H9 (cell line): ENCODE data around the gene VPS33A. TPM values are rescaled to one million over a fixed set of nuclear protein-coding genes. Genes with fewer than 3 reads are reported as not detected.

Experiments used
- DNase-seq: peaks from one replicate; pipeline ENCODE4 v3.0.0-alpha.2; 2017
- H2AFZ ChIP-seq: one replicate; pipeline ENCODE4 v1.6.1; 2013; ENCODE audit warnings: mild to moderate bottlenecking, low read length, control low read depth, moderate library complexity
- H2AK5ac ChIP-seq: 2 replicates; pipeline ENCODE4 v1.6.1; 2013; ENCODE audit warnings: low read length, control low read depth, mixed read lengths; ENCODE audit not compliant: insufficient read length
- H2BK120ac ChIP-seq: one replicate; pipeline ENCODE4 v1.6.1; 2013; ENCODE audit warnings: low read depth, mild to moderate bottlenecking, low read length, control low read depth, inconsistent platforms; ENCODE audit not compliant: poor library complexity, severe bottlenecking
- H2BK12ac ChIP-seq: 2 replicates; pipeline ENCODE4 v1.6.1; 2013; ENCODE audit warnings: low read length, control low read depth, mixed read lengths, low read depth; ENCODE audit not compliant: insufficient read length
- H2BK15ac ChIP-seq: 2 replicates; pipeline ENCODE4 v1.6.1; 2013; ENCODE audit warnings: low read depth, low read length, control low read depth
- H2BK20ac ChIP-seq: one replicate; pipeline ENCODE4 v1.6.1; 2013; ENCODE audit warnings: low read depth, mild to moderate bottlenecking, low read length, control low read depth, inconsistent platforms; ENCODE audit not compliant: poor library complexity, severe bottlenecking
- H2BK5ac ChIP-seq: 2 replicates; pipeline ENCODE4 v1.6.1; 2013; ENCODE audit warnings: low read length, control low read depth, mixed read lengths; ENCODE audit not compliant: insufficient read length
- H3K14ac ChIP-seq: 2 replicates; pipeline ENCODE4 v1.6.1; 2013; ENCODE audit warnings: low read length, control low read depth; ENCODE audit not compliant: insufficient read depth
- H3K18ac ChIP-seq: 2 replicates; pipeline ENCODE4 v1.6.1; 2013; ENCODE audit warnings: low read depth, mild to moderate bottlenecking, mixed read lengths, low read length, control low read depth; ENCODE audit not compliant: insufficient read length
- H3K23ac ChIP-seq: 2 replicates; pipeline ENCODE4 v1.6.1; 2013; ENCODE audit warnings: low read length, control low read depth, mixed read lengths, low read depth; ENCODE audit not compliant: insufficient read length
- H3K23me2 ChIP-seq: 2 replicates; pipeline ENCODE4 v1.6.1; 2013; ENCODE audit warnings: low read depth, mild to moderate bottlenecking, mixed read lengths, low read length, control low read depth; ENCODE audit not compliant: insufficient read length, poor library complexity, severe bottlenecking
- H3K27ac ChIP-seq: 2 replicates; pipeline ENCODE4 v1.5.1; 2013; ENCODE audit warnings: low read length, control low read depth, mixed read lengths, low read depth; ENCODE audit not compliant: insufficient read length
- H3K27me3 ChIP-seq: 2 replicates; pipeline ENCODE4 v1.6.1; 2013; ENCODE audit warnings: low read length, control low read depth, inconsistent platforms; ENCODE audit not compliant: insufficient read depth
- H3K4ac ChIP-seq: 2 replicates; pipeline ENCODE4 v1.6.1; 2013; ENCODE audit warnings: low read depth, mild to moderate bottlenecking, control low read depth, inconsistent platforms, low read length, moderate library complexity
- H3K4me1 ChIP-seq: 2 replicates; pipeline ENCODE4 v1.6.1; 2013; ENCODE audit warnings: low read length, control low read depth, inconsistent platforms; ENCODE audit not compliant: insufficient read depth
- H3K4me2 ChIP-seq: 2 replicates; pipeline ENCODE4 v1.6.1; 2013; ENCODE audit warnings: low read length, control low read depth, mixed read lengths; ENCODE audit not compliant: insufficient read length, insufficient read depth
- H3K56ac ChIP-seq: 2 replicates; pipeline ENCODE4 v1.6.1; 2013; ENCODE audit warnings: low read depth, mild to moderate bottlenecking, mixed read lengths, low read length, control low read depth; ENCODE audit not compliant: insufficient read length
- H3K79me1 ChIP-seq: 2 replicates; pipeline ENCODE4 v1.6.1; 2013; ENCODE audit warnings: low read depth, mild to moderate bottlenecking, moderate library complexity, low read length, control low read depth, inconsistent platforms; ENCODE audit not compliant: insufficient read depth, poor library complexity, severe bottlenecking
- H3K79me2 ChIP-seq: 2 replicates; pipeline ENCODE4 v1.6.1; 2013; ENCODE audit warnings: low read length, control low read depth, inconsistent platforms; ENCODE audit not compliant: insufficient read depth
- H3K9ac ChIP-seq: 2 replicates; pipeline ENCODE4 v1.6.1; 2013; ENCODE audit warnings: low read length, control low read depth, mixed read lengths; ENCODE audit not compliant: insufficient read length; ENCODE audit errors: extremely low read depth
- H3K9me3 ChIP-seq: one replicate; pipeline ENCODE4 v1.6.1; 2013; ENCODE audit warnings: low read depth, low read length, inconsistent platforms; ENCODE audit not compliant: control insufficient read depth
- H3T11ph ChIP-seq: one replicate; pipeline ENCODE4 v1.6.1; 2013; ENCODE audit warnings: mild to moderate bottlenecking, low read length, control low read depth, inconsistent platforms
- H4K20me1 ChIP-seq: one replicate; pipeline ENCODE4 v1.6.1; 2013; ENCODE audit not compliant: control insufficient read depth, insufficient read length, insufficient read depth
- H4K5ac ChIP-seq: 2 replicates; pipeline ENCODE4 v1.6.1; 2013; ENCODE audit warnings: low read depth, mild to moderate bottlenecking, mixed read lengths, low read length, control low read depth; ENCODE audit not compliant: insufficient read length
- H4K8ac ChIP-seq: replicated peaks from 2 replicates; pipeline ENCODE4 v1.6.1; 2013; ENCODE audit warnings: low read length, control low read depth, mixed read lengths, low read depth; ENCODE audit not compliant: insufficient read length
- H4K91ac ChIP-seq: 2 replicates; pipeline ENCODE4 v1.6.1; 2013; ENCODE audit warnings: low read depth, mild to moderate bottlenecking, moderate library complexity, mixed read lengths, low read length, control low read depth; ENCODE audit not compliant: insufficient read length
- H3K27ac Mint-ChIP-seq, 3 experiments: 2 replicates in 2 of 3; 3 replicates in 1 of 3; pipeline ENCODE4 v1.8.0; 2020 to 2021; ENCODE audit warnings: mixed read lengths in 3 of 3, mild to moderate bottlenecking in 1 of 3, moderate library complexity in 1 of 3
- H3K27me3 Mint-ChIP-seq: 2 replicates; pipeline ENCODE4 v1.8.0; 2021; ENCODE audit warnings: low read depth, mild to moderate bottlenecking, moderate library complexity, mixed read lengths
- H3K36me3 Mint-ChIP-seq, 3 experiments: 2 replicates in 2 of 3; 3 replicates in 1 of 3; pipeline ENCODE4 v1.8.0; 2020 to 2021; ENCODE audit warnings: low read depth in 3 of 3, mixed read lengths in 3 of 3; ENCODE audit not compliant: insufficient read depth in 1 of 3
- H3K4me1 Mint-ChIP-seq, 2 experiments: 2 replicates each; pipeline ENCODE4 v1.8.0; 2020; ENCODE audit warnings: mixed read lengths in 2 of 2
- H3K4me3 Mint-ChIP-seq, 2 experiments: 2 replicates in 1 of 2; 3 replicates in 1 of 2; pipeline ENCODE4 v1.8.0; 2020 to 2021; ENCODE audit warnings: mild to moderate bottlenecking in 2 of 2, mixed read lengths in 2 of 2, moderate library complexity in 1 of 2
- H3K9me3 Mint-ChIP-seq, 2 experiments: 2 replicates in 1 of 2; 3 replicates in 1 of 2; pipeline ENCODE4 v1.8.0; 2020; ENCODE audit warnings: mild to moderate bottlenecking in 2 of 2, mixed read lengths in 2 of 2, moderate library complexity in 1 of 2
- WGBS: extraction: QIAGEN DNeasy Blood & Tissue Kit; methylation state at CpG from one replicate; pipeline ENCODE4 v1.1.7; 2013; ENCODE audit warnings: missing lambda C conversion rate, low lambda C conversion rate, mixed read lengths; ENCODE audit not compliant: insufficient read length; ENCODE audit errors: extremely low coverage; 5-methylcytosine and 5-hydroxymethylcytosine counted together
- total RNA-seq: library from RNA; stranded (reverse); gene quantifications from 2 replicates; pipeline ENCODE4 v1.2.1, GENCODE V29; 2021
- TF ChIP-seq, protein P1 (sequence below): fragments of 200-600 bp; sonication (generic); conservative IDR thresholded peaks from 3 replicates; pipeline ENCODE4 v1.8.0; 2021; ENCODE audit warnings: antibody characterized with exemption, mild to moderate bottlenecking

Gene VPS33A
- total RNA-seq, 1 experiment from 2014 or later: 45.9 TPM

DNA sequence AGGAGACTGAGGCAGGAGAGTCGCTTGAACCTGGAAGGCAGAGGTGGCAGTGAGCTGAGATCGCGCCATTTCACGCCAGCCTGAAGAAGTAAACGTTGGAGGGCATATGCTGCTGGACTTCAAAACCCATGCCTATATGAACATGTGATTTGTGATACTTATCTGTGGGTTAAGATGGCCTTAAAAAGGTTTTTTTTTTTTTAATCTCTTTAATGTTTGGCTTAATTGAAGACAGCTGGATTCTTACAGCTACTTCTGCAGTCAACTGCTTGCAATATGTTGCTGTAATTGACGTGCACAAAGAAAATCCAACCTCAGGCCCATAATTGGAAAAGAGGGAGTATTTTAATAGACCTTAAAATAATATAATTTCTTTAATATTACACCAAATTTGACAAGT, 64.3 kb downstream of the VPS33A start:
- no peaks in the 10 kb centered on the region; the same call in 1 of the 2 replicates for H3K4me1 ChIP-seq
- DNase-seq: no peak
- no peak overlapping the region for H2BK15ac ChIP-seq
- H3K79me2 ChIP-seq: no peaks in the 10 kb centered on the region
- H3K14ac ChIP-seq: no peak overlapping the region
- peaks cover 57% of the 10 kb centered on the region for H3K27me3 Mint-ChIP-seq
- no peak overlapping the region for H4K5ac ChIP-seq
- H3K9ac ChIP-seq: no peak overlapping the region
- H3K18ac ChIP-seq: no peak overlapping the region
- no peak overlapping the region for H4K8ac ChIP-seq
- no peak overlapping the region for H3K4me2 ChIP-seq
- H2AK5ac ChIP-seq: no peak overlapping the region
- peaks cover 15 to 21% of the 10 kb centered on the region in 2 experiments for H3K4me1 Mint-ChIP-seq
- TF ChIP-seq, protein P1, sequence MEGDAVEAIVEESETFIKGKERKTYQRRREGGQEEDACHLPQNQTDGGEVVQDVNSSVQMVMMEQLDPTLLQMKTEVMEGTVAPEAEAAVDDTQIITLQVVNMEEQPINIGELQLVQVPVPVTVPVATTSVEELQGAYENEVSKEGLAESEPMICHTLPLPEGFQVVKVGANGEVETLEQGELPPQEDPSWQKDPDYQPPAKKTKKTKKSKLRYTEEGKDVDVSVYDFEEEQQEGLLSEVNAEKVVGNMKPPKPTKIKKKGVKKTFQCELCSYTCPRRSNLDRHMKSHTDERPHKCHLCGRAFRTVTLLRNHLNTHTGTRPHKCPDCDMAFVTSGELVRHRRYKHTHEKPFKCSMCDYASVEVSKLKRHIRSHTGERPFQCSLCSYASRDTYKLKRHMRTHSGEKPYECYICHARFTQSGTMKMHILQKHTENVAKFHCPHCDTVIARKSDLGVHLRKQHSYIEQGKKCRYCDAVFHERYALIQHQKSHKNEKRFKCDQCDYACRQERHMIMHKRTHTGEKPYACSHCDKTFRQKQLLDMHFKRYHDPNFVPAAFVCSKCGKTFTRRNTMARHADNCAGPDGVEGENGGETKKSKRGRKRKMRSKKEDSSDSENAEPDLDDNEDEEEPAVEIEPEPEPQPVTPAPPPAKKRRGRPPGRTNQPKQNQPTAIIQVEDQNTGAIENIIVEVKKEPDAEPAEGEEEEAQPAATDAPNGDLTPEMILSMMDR: no peak
- H2BK20ac ChIP-seq: no peak overlapping the region
- H3K56ac ChIP-seq: no peak overlapping the region
- no peak overlapping the region for H3K4me3 Mint-ChIP-seq
- no peak overlapping the region for H3K27ac Mint-ChIP-seq
- no peaks in the 10 kb centered on the region for H4K20me1 ChIP-seq
- H2BK12ac ChIP-seq: no peak overlapping the region
- no peak overlapping the region for H3K4ac ChIP-seq
- no peaks in the 10 kb centered on the region for H3K9me3 Mint-ChIP-seq
- H3T11ph ChIP-seq: no peak overlapping the region
- H4K91ac ChIP-seq: no peak overlapping the region
- no peaks in the 10 kb centered on the region for H3K9me3 ChIP-seq
- no peak overlapping the region for H3K23ac ChIP-seq
- no peak overlapping the region for H2BK120ac ChIP-seq
- no peak overlapping the region for H2AFZ ChIP-seq
- H2BK5ac ChIP-seq: no peak overlapping the region
- no peaks in the 10 kb centered on the region; a peak in 1 of 7 replicates for H3K36me3 Mint-ChIP-seq
- H3K27me3 ChIP-seq: peaks cover 4% of the 10 kb centered on the region; the same call in 1 of the 2 replicates
- WGBS: no CpG with 5 or more reads among the region's 6 CpGs
- H3K79me1 ChIP-seq: no peaks in the 10 kb centered on the region
- peaks cover 7% of the 10 kb centered on the region for H3K23me2 ChIP-seq
- no peak overlapping the region for H3K27ac ChIP-seq
